GM20431 (cell line): ENCODE measurements around the gene MED7.
"Not testable (repeated sequence)": the region's sequence is repeated elsewhere in the genome, so short reads cannot be mapped to it uniquely, and the experiment has no call there.

Experiments used
- in situ Hi-C: fragments of 300-500 bp; cut with MseI, MboI; formaldehyde crosslinking; loops from one replicate; pipeline ENCODE4 v1.15.0; 2020; ENCODE audit warnings: low sequenced_read_pairs; ENCODE audit not compliant: unreplicated experiment

Gene MED7, protein sequence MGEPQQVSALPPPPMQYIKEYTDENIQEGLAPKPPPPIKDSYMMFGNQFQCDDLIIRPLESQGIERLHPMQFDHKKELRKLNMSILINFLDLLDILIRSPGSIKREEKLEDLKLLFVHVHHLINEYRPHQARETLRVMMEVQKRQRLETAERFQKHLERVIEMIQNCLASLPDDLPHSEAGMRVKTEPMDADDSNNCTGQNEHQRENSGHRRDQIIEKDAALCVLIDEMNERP

GRCh38 chr5:157142317-157143126 lies at the start of gene MED7:
MED7 (minus strand) TSS chr5:157142865; CDS start chr5:157139431, 3,434 bp downstream.
- in situ Hi-C loops: no loop called here

GRCh38 chr5:157189223-157189622 lies 46.6 kb upstream of the MED7 start:
- in situ Hi-C loops: no loop called here

GRCh38 chr5:157188270-157188669 lies 45.6 kb upstream of the MED7 start:
- in situ Hi-C loops: no loop called here

DNA sequence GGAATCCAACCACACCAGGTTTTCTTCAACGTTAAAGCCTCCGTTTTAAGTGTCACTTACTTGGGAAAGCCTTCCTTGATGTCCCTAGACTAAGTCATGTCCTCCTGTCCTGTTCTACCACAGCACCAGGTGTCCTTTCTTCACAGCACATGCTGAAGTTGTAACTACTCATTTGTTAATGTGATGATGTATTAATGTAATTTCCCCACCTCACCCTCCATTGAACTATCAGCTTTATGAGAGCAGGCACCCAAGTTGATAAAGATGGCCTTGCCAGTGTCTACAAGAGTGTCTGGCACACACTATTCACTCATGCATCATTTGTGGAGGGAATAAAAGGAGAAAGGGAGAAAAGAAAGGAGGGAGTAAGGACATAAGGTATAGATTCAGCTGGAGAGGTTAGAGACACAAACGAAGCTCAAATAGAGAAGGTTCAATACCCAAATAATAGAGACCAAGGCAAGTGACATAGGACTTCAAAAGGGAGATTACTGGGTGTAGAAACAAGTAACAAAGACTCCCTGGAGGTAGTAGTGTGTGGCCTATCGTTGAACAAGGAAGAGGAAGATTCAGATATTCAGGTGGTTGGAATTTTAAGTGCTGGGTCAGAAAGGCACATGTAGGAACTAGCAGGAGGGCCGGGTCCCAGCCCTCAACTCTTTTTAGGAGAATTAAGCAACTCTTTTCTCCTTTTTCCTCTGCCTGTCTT lies 44.5 kb upstream of the MED7 start:
- in situ Hi-C loops: no loop called here

- in situ Hi-C loops: no loop called here
Observed at GRCh38 chr5:157186309-157187045, 43.8 kb upstream of the MED7 start.

GRCh38 chr5:157185122-157185521 lies 42.5 kb upstream of the MED7 start:
- in situ Hi-C loops: not testable (repeated sequence)

DNA sequence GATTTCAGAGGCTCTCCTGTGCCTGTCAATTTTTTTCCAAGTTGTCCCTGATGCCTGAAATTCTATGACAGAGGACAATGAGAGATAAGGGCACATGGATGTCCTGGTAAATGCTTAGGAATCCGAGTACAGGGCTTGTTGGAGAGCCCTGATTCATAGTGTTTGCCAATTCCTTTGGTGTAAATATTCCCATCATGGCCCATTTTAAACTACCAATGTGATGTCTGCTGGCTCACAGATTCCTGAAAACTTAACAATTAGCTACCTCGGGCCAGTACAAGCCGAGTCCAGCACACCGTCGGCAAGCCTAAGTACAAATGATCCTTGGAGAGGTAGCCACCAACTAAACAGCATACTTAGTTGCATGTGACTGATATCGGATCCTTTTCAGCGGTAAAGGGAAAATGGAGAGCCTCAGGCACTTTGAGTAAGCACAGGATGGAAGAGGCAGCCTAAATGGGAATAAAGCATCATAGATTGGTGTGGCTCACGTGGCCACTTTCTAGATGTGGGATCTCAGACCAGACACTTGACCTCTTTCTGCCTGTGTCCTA lies 41.5 kb upstream of the MED7 start:
- in situ Hi-C loops: no loop called here

- in situ Hi-C loops: no loop called here
Observed at GRCh38 chr5:157182143-157182757, 39.6 kb upstream of the MED7 start.

GRCh38 chr5:157180374-157181264 lies 38.0 kb upstream of the MED7 start, which contains the start of gene ITK:
ITK (plus strand) TSS chr5:157180840; CDS start chr5:157180978, 138 bp downstream.
- in situ Hi-C loops: no loop called here

DNA sequence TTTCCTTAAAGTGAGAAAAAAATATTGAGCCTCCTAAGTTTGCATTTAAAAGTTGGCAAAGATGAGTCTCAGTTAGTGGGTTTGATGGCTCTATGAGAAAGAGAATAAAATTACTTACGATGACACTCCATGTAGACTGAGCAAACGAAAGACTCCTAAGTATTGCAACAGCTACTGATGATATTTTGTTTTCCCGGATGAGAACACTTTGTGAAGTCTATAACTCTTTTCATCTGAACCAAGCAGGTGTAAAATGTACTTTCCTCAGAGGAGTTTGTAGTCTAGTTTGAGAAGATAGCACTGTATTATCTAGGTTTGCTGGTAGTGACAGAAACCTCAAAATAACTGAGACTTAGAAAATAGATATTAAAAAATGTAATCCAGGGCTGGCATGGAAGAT lies 36.3 kb upstream of the MED7 start:
- in situ Hi-C loops: no loop called here

DNA sequence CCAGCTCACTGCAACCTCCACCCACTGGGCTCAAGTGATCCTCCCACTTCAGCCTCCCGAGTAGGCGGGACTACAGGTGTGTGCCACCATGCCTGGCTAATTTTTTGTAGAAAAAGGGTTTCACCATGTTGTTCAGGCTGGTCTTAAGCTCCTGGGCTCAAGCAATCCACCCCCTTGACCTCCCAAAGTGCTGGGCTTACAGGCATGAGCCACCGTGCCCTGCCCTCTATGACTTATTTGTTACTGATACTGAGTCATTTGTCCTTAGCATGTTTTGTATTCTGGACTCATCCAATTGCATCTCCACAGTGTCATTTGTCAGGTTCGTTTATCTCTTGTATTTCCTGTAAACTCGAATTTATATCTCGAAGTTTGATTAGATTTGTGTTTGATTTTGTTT lies 35.3 kb upstream of the MED7 start:
- in situ Hi-C loops: no loop called here

GRCh38 chr5:157175071-157175612 lies 32.5 kb upstream of the MED7 start:
- in situ Hi-C loops: no loop called here

GRCh38 chr5:157172403-157172802 lies 29.7 kb upstream of the MED7 start:
- in situ Hi-C loops: no loop called here

GRCh38 chr5:157168286-157168685 lies 25.6 kb upstream of the MED7 start:
- in situ Hi-C loops: no loop called here

- in situ Hi-C loops: no loop called here
Observed at GRCh38 chr5:157167214-157167621, 24.6 kb upstream of the MED7 start.

GRCh38 chr5:157166214-157167213 lies 23.8 kb upstream of the MED7 start, which contains the start of gene GARIN3:
GARIN3 (minus strand) TSS chr5:157166264; CDS start chr5:157166168, 96 bp downstream.
- in situ Hi-C loops: no loop called here

DNA sequence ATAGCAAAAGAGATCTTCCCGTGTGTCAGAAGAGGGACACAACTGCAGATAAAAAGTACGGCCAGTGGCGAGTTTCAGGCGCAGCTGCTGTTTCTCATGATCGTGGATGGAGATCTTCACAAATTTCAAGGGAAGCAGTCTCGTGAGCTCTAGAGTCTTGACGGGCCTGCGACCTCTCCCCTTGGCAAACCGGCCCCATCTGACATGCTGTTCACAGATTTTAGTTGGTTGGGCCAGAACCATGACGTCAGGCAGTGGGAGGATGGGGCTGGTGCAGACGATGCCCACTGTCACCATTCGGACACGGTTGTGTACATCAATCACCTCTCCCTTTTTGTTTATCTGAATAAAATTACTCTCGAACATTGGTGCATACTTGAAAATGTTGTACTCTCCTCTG lies 23.0 kb upstream of the MED7 start:
- in situ Hi-C loops: no loop called here
